CD4-positive, alpha-beta T cell treated with Interleukin-6 for 4 hours (primary cell): ENCODE results near the gene WDR55.
A peak's percentile ranks its signal among the peaks of the same experiment; 100 is the strongest.
"Not testable (repeated sequence)": the region's sequence is repeated elsewhere in the genome, so short reads cannot be mapped to it uniquely, and the experiment has no call there.

Experiments
- DNase-seq: peaks from one replicate; pipeline ENCODE4 v3.0.0-alpha.2; 2020; ENCODE audit warnings: mixed read lengths

Gene WDR55, protein sequence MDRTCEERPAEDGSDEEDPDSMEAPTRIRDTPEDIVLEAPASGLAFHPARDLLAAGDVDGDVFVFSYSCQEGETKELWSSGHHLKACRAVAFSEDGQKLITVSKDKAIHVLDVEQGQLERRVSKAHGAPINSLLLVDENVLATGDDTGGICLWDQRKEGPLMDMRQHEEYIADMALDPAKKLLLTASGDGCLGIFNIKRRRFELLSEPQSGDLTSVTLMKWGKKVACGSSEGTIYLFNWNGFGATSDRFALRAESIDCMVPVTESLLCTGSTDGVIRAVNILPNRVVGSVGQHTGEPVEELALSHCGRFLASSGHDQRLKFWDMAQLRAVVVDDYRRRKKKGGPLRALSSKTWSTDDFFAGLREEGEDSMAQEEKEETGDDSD

DNA sequence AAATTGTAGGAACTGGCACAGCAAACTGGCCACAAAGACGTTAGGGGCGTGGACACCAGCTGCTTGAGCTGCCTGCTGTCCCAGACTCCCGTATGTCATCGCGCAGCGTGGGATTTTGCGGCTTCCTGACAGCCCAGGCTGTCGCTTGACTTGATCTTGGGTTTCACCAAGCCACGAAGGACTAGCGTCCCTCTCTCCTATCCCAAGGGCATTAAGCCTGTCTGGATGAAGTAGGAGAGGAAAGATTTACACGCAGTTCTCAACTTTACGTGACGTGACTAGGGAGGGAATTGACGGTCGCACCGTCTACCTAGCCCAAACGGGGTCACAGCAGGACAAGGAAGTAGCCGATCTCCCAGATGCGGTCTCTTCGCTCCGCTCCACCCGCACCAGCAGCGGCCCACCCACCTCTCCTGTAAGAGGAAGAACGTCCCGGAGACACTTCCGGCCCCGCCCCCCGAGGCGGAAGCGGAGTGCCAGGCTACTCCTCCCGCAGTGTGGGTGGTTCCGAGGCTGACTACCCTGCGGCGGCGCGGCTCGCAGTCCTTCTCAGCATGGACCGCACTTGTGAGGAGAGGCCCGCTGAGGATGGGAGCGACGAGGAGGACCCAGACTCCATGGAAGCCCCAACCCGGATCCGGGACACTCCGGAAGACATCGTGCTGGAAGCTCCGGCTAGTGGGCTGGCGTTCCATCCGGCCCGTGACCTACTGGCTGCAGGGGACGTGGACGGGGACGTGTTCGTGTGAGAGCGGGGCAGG lies at the start of gene WDR55:
Gene WDR55 (plus strand): TSS at position 546 of the 761 bp plus-strand sequence. CDS start 9 bp downstream, at position 555.
- peak; percentile 97 for DNase-seq

- no peak for DNase-seq
Observed at GRCh38 chr5:140622301-140622700, 42.4 kb upstream of the WDR55 start.

- DNase-seq = not testable (repeated sequence)
Observed at GRCh38 chr5:140623061-140623460, 41.6 kb upstream of the WDR55 start.

GRCh38 chr5:140624886-140625285 lies 39.8 kb upstream of the WDR55 start:
- DNase-seq = not testable (repeated sequence)

- no peak for DNase-seq
Observed at GRCh38 chr5:140627972-140628371, 36.7 kb upstream of the WDR55 start.

DNA sequence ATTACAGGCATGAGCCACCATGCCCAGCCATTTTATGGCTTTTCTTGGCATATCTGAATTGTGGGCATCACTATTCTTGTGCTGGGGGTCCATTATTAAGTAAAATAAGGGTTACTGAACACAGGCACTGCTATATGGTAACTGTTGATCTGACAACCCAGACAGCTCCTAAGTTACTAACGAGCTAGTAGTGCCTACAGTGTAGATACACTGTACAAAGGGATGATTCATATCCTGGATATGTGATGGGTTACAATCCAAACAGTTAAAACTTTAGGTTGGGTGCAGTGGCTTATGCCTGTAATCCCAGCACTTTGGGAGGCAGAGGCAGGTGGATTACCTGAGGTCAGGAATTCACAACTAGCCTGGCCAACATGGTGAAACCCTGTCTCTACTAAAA lies 36.0 kb upstream of the WDR55 start:
- no peak for DNase-seq

GRCh38 chr5:140630292-140631035 lies 34.2 kb upstream of the WDR55 start:
- no peak for DNase-seq

GRCh38 chr5:140631036-140631417 lies 33.7 kb upstream of the WDR55 start:
- DNase-seq = no peak

DNA sequence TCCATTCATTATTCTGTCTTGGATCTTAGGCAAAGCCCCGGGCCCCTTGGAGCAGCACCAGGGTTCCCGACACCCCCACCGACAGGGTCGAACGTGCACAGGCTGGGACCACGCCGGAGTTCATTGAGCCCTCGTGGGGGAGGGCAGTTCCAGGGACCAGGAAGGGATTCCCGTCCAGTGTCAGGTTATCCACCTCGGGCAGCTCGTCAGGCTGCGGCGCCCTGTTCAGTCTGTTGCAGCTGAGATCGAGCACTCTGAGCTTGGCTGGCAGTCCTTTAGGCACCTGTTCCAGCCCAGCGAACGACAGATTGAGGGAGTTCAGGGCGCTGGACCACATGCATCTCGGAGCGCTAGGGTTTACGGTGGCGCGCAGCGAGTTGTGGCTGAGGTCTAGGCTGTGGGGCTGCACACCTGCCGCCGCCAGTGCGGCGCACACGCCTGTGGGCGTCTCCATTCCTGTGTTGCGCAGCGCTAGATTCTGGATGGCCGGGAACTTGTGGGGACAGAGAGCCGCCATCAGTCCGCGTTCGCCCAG lies 32.8 kb upstream of the WDR55 start:
- DNase-seq = peak; percentile 56

GRCh38 chr5:140632366-140633020 lies 32.2 kb upstream of the WDR55 start:
- DNase-seq = peak; percentile 65

DNA sequence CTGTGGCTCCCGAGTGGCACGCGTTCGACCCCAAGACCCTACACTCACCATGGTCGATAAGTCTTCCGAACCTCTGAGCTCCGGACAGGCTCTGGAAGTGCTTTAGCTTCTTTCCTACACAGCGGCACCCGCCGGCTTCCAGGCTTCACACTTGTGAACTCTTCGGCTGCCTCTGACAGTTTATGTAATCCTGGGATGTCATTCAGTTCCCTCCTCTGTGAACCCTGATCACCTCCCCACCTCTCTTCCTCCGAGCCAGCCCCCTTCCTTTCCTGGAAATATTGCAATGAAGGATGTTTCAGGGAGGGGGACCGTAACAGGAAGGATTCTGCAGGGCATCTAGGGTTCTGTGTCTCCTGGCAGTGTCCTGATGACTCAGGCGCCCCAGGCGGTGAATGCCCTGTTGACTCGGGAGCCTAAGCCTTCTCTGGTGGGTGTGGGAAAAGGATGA lies 31.7 kb upstream of the WDR55 start, which contains the start of gene CD14:
Gene CD14 (minus strand): TSS at position 155 of the 451 bp plus-strand sequence. CDS start 104 bp downstream, at position 51.
- DNase-seq = peak; percentile 18

- no peak for DNase-seq
Observed at GRCh38 chr5:140633501-140633900, 31.2 kb upstream of the WDR55 start.

DNA sequence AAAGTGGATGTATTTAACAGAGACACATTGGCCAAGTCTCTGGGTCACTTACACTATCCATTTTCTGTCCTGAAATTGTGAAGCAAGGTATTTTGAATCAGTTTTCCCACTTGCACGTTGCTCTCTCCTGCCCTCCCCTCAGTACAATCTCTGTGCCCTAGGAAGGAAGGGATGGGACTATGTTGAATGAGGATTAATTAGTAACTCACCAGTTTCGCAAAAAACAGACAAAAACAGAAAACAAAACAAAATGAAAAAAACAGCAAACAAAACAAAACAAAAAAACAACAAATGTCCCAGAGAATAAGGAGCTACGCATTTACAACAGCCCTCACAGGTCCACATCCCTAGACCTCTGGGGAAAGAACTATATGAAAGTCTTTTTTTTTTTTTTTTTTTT lies 30.6 kb upstream of the WDR55 start:
- DNase-seq = no peak

GRCh38 chr5:140635291-140636257 lies 29.1 kb upstream of the WDR55 start:
- no peak for DNase-seq

- DNase-seq = no peak
Observed at GRCh38 chr5:140637371-140638100, 27.2 kb upstream of the WDR55 start.

- DNase-seq = not testable (repeated sequence)
Observed at GRCh38 chr5:140638898-140639147, 25.9 kb upstream of the WDR55 start.

- peak; percentile 99 for DNase-seq
Observed at GRCh38 chr5:140639148-140639981, 25.3 kb upstream of the WDR55 start, which contains the start of gene TMCO6. TMCO6 (plus strand) TSS chr5:140639451; CDS start chr5:140639528, 77 bp downstream.

GRCh38 chr5:140641716-140642115 lies 23.0 kb upstream of the WDR55 start:
- no peak for DNase-seq

GRCh38 chr5:140642718-140643117 lies 22.0 kb upstream of the WDR55 start:
- DNase-seq = no peak

GRCh38 chr5:140647042-140647419 lies 17.7 kb upstream of the WDR55 start:
- DNase-seq = no peak
